ENCODE results near the gene MRPS9.

MRPS9 gene

DNA sequence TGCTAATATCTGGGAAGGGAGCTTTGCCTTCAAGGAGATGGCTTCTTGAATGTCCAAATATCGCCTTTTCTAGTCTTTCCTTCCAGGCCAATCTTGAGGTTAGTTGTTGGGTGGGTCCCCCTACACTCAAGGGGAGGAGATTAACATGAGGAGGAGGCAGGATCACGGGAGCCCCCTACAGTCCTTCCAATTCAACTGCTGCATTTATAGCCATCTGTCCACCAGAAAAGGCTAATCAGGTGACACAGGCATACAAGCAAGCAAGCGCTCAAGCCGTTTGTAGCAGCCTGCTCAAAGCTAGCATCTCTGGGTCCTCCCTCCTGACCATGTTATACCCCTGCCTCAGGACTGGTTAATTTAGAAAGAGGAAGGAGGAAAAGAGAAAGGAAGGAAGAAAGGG, 87.6 kb downstream of the MRPS9 start:
- DNase-seq: peak in 1 of 14 donors; percentile 9

DNA sequence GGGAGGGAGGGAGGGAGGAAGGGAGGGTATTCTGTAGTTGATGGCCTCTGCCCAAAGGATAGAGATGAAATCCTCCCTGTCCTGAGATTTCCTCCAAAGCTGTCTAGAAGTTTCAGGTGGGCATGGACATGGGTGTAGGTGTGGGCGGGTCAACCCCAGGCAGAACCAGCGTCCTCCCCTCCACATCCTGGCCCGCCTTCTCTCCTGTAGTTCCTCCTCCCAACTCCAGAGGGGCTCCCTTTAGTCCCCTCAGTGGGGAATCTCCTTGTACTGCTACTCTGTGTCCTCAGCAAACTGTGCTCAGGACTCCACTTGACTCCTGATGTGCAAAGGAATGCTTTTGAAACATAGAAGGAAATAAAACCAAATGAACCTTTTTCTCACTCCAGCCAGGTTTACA, 88.1 kb downstream of the MRPS9 start:
- no peak for DNase-seq

DNA sequence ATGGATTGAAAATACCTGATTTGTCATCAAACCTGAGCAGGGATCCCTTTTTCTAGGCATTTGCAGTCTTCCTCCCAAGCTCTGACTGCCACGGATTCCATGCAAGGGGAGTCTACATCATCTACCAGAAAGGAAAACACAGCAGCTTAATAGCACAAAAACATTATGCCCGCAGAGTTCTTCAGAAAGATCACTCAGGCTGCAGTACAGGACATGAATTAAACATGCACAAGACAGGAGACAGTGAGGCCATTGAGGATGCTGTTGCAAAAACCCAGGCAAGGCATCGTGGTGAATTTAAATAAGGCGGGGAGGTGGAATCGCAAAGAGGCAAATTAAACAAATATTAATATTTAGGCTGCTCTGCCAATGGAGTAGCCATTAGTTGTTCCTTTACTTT, 88.5 kb downstream of the MRPS9 start:
- DNase-seq: peak in 1 of 14 donors; percentile 14

- no peak for DNase-seq
Measured at GRCh38 chr2:105127289-105127915, 89.5 kb downstream of the MRPS9 start.

- DNase-seq: no peak
Measured at GRCh38 chr2:105129722-105130232, 91.9 kb downstream of the MRPS9 start.

DNA sequence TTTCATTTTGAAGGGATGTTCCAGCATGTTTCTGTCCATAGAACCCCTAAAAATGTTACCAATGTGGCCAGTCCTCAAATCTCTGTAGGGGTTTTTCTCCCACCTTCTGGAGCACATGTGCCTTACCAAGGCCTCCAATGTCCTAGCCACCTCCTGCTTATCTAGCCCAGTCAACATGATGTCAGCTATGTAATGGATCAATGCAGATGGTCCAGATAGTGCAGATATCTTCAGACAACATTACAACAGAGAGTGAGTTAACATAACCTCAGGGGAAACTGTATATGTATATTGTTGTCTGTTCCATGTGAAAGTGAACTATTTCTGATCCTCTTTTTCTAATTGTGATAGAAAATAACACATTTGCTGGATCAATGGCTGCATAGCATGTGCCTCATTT, 92.7 kb downstream of the MRPS9 start:
- DNase-seq: no peak

GRCh38 chr2:105134081-105134480, 96.2 kb downstream of the MRPS9 start:
- no peak for DNase-seq

DNA sequence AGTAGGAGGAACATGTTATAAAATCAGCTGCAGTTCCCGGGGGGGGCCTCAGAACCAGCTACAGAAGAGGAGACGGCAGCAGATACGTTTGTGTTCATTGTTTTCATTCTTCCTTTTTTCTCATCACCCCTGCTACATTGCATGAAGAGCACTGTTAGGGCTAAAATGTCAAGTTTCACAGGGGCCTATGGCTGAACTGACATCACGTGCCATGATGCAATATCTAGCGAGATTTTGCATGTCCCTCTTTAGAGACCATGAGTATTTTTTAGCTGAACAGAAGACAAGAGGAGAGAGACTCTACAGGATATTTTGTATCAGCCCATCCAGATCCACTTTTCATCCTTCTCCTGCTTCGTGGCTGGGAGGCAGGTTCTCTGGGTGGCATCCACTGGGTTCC, 97.6 kb downstream of the MRPS9 start:
- DNase-seq: no peak

GRCh38 chr2:105136394-105136793, 98.5 kb downstream of the MRPS9 start:
- DNase-seq: no peak

DNA sequence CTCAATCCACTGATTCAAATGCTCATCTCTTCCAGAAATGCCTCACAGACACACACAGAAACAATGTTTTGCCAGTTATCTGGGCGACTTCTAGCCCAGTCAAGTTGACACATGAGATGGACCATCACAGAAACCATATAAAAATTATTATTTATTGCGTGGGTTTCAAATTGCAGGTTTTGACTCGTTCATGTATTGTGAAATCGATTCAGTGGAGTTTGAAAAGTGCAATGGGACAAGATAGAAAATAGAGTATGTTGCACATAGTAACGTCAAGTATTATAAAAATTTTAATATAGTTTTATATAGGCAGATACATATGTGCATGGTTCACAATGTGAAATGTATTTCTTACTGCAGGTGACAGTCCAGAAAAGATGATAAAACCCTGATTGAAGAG, 100.8 kb downstream of the MRPS9 start:
- DNase-seq: no peak

DNA sequence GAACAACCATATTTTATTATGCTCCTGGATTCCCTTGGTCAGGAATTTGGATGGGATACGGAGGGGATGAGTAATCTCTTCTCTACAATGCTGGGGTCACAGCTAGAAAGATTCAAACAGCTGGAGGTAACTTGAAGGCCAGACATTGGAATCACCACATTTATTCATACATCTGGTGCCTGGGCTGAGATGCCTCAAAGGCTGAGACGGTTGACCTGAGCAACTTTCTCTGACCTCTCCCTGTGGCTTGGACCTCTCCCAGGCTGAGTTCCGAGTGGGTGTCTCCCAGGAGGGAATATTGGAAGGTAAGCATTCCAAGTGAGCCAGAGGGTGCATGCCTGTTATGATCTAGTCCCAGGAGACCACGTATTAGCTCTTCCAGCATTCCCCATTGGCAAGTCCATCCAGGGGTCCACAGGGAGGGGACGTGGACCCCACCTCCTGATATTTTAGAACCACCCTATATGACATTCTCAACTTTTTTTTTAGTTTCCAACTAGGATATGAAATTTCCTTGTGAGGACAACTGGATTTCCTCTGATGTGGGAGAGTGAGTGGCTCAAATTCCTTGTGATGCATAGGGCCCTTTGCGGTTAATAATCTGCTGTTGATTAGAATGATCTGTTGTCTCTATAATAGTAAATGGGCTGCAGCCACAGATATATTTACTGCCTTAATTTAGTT, 101.8 kb downstream of the MRPS9 start:
- no peak for DNase-seq

GRCh38 chr2:105140240-105140568, 102.3 kb downstream of the MRPS9 start:
- DNase-seq: no peak

- no peak for DNase-seq
Measured at GRCh38 chr2:105141099-105141614, 103.3 kb downstream of the MRPS9 start.

DNA sequence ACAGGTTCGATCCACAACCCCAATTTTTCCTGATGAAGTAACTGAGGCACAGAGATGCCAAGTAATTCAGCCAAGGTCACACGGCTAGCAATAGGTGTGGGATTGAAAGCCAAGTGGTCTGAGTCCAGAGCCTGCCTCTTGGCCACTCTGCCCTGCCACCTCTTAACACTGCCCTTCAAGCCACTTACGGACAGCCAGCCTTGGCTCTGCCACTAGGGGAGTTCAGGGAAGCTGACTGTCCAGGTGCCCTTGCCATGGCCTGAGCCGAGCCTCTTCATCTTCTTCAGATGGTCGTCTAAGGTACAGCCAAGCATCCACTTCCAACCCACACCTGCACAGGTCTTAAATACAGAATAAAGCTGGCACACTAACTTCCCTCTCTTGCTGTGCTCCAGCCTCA, 104.4 kb downstream of the MRPS9 start:
- no peak for DNase-seq

GRCh38 chr2:105143094-105143466, 105.2 kb downstream of the MRPS9 start:
- DNase-seq: no peak

- peak in 3 of 14 donors; percentile 11 to 35 (median 26) for DNase-seq
Measured at GRCh38 chr2:105143467-105144151, 105.7 kb downstream of the MRPS9 start.

DNA sequence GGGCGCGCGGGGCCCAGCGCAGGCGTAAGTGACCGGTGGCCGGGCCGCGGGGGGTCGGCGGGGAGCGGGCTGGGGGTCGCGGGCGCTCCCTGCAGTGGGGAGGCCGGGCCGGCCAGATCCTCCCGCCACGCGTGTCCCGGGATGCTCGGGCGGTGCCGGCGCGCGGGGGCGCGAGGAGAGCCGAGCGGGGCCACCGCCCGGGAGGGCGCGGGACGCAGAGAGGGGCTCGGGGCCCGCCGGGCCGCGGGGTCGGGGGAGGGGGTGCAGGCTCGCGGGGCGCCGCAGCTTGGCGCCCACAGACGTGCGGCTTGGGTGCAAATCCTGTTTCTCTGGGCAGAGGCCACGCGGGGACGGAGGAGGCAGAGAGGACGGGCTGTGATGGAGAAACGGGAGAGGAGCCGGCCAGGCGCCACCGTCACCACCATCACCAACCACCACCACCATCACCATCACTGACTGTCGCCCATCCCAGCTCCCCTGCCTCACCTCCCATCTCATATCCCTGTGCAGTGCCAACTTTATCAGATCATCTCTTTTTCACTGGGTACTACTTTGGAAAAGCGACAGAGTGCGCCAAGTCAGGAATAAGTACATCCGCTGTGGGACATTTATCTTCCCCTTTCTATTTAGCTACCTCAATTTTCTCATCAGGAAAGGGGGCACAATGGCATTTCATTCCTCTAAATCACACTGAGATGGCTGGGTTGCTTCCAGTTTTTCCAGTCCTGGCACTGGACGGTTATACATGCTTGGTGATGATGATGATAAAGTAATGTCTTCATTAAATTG, 106.5 kb downstream of the MRPS9 start:
- no peak for DNase-seq

DNA sequence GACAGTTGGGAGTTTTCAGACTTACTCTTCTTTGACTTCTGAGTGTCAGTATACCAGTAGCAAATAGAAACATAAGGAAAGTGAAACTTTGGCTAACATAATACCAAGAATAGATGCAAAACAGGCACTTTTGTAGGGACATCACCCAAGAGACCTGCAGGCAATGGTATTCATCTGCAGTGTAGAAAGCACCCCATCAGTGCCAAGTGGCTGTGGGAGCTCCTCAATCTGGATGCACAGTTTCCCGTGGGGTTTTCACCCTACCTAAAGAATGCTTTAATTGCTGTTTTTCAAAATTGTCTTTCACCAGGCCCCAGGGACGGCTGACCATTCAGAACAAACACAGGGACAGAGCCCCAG, 107.1 kb downstream of the MRPS9 start:
- no peak for DNase-seq

GRCh38 chr2:105149272-105149671, 111.4 kb downstream of the MRPS9 start:
- no peak for DNase-seq

Measured in C1 segment of cervical spinal cord (tissue), 14 donors.